Inferior parietal cortex (tissue), 1 donor: ENCODE results near the gene CCDC134.
A peak's percentile ranks its signal among the peaks of the same experiment; 100 is the strongest.

Experiments used
- DNase-seq: peaks from one replicate; pipeline ENCODE4 v3.0.0-alpha.2; 2016; ENCODE audit errors: extremely low spot score

Gene CCDC134

GRCh38 chr22:41782751-41783150 lies 17.7 kb upstream of the CCDC134 start:
- DNase-seq: no peak

DNA sequence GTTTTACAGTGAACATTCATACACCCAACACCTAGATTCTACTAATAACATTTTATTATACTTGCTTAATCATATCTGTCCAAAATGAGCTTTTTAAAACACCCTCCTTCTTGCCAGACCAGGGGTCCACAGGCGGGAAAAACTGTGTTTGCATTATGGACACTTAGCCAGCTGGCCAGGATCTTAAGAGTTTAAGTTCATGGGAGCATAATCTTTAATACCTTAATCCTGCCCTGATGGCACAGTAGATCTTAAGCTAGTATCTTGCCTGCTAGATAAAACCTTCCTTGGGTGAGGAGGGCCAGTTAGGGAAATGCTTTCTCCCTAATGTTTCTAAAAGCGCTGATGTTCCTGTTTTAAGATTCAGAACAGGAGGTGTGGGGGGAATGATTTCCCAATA lies 13.1 kb upstream of the CCDC134 start:
- DNase-seq: no peak

DNA sequence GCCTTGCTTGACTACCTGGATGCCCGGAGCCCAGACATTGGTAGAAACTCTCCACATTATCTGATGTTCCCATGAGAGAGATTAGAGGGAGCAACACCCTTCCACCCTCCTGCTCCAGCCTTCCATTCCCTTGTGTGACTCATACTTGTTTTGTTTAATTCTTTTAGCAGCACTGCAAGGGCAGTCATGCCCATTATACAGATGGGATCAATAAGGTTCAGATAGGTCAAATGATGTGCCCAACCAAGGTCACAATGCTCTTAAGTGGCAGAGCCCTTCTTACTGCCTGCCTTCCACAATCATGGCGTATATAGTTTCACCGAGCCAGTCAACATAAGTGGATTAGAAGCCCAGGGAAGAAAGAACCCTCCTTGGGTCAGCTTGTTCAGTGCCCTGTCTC lies 6.6 kb upstream of the CCDC134 start:
- DNase-seq: no peak

DNA sequence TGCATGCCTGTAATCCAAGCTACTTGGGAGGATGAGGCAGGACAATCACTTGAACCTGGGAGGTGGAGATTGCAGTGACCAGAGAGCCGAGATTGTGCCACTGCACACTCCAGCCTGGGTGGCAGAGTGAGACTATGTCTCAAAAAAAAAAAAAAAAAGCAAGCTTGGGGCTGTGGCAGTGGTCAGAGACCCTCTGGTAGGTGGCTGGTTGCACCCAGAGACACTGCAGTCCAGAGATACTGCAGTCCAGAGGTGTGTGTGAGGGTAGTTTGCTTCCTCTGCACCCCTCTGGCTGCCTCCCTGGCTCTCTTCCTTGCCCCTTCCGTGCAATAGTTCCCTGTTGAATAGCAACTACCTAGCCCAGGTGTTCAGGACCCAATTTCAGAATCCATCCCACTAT lies 1.7 kb upstream of the CCDC134 start:
- DNase-seq: no peak

- peak; percentile 27 for DNase-seq
Measured at GRCh38 chr22:41799486-41800347, 762 bp upstream of the CCDC134 start.

GRCh38 chr22:41801147-41801819 lies 804 bp downstream of the CCDC134 start:
- no peak for DNase-seq

DNA sequence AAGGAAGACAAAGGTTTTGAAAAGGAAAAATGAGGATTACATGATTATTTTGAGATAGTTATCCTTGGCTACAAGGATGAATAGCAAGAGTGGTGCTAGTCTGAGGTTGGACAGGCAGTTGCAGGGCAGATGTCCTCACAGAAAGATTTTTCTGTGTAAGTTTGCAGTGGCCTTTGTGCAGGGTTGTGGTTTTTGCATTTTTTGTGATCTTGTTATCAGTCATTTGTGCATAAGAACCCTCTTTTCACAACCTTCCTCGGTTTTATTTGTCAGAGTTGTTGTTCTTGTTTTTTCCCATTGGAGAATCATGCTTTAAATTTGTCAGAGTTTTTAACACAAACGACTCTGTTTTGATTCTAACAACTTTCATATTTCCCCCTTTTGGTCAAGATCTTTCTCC lies 1.4 kb downstream of the CCDC134 start:
- no peak for DNase-seq

DNA sequence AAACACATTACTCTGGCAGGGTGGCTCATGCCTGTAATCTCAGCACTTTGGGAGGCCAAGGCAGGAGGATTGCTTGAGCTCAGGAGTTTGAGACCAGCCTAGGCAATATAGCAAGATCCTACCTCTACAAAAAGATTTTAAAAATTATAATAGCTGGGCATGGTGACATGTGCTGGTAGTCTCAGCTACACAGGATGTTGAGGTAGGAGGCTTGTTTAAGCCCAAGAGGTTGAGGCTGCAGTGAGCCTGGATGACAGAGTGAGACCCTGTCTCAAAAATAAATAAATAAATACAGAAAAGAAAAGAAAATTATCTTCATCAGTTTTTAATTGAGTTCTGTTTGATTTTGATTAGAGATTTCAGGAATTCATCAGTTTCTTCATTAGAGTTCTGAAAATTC lies 5.2 kb downstream of the CCDC134 start:
- DNase-seq: no peak

DNA sequence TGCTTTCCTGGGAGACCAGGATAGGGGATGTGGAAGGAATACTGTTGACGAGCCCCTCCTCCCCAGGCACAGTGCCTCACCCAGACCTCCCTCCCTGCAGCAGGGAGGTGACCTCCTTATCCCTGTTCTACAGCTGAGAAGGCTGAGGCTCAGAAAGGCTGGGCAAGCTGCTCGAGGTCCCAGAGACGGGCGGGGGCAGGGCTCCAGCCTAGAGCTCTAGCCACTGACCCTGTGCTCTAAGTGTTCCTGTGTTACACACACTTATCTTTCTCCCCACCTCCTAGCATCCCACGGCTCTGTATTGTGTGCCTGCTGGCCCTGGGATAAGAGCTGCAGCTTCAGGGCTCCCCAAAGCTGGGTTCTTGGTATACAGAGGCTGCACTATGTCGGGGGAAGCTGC lies 7.9 kb downstream of the CCDC134 start:
- no peak for DNase-seq

DNA sequence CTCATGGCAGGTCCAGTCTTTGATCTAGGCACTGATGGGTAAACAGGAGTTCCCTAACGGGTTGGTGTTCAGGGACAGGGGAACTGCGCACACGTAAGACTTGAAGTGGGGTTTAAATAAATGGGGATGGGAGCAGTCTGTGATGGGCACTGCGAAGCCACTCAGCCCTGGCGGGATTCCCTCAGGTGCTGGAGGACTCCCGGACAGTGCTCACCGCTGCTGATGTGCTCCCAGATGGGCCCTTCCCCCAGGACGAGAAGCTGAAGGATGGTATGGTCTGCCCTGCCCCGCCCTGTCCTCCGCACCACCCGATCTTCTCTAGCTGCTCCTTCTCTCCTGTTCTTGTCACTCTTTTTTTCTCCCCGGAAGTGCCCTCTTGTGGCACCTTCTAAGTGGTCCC lies 9.5 kb downstream of the CCDC134 start:
- no peak for DNase-seq

DNA sequence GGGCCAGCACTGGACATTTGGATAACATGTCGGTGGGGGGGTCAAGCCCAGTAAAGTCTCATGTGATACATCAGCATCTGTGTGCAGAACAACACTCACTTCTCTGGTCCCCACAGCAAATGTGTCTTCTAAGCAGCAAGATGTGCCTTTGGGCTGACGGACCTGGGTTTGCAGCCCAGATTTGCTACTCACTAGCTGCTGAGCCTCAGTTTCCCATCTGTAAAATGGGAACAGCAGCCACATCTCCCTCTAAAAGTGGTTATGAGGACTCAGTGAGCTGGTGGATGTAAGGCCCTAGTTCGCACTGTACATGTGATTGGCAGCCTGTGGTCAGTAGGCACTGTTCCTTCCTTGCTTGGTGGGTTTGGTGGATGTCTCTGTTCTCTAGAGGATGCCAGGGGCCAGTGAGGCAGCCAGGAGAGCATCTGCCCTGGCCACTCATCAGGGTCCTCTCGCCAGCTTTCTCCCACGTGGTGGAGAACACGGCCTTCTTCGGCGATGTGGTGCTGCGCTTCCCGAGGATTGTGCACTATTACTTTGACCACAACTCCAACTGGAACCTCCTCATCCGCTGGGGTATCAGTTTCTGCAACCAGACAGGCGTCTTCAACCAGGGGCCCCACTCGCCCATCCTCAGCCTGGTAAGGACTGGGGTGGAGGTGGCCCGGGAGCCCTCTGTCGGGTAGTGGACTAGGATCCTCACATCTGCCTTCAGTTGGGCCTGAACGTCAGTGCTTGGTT lies 12.5 kb downstream of the CCDC134 start:
- no peak for DNase-seq

DNA sequence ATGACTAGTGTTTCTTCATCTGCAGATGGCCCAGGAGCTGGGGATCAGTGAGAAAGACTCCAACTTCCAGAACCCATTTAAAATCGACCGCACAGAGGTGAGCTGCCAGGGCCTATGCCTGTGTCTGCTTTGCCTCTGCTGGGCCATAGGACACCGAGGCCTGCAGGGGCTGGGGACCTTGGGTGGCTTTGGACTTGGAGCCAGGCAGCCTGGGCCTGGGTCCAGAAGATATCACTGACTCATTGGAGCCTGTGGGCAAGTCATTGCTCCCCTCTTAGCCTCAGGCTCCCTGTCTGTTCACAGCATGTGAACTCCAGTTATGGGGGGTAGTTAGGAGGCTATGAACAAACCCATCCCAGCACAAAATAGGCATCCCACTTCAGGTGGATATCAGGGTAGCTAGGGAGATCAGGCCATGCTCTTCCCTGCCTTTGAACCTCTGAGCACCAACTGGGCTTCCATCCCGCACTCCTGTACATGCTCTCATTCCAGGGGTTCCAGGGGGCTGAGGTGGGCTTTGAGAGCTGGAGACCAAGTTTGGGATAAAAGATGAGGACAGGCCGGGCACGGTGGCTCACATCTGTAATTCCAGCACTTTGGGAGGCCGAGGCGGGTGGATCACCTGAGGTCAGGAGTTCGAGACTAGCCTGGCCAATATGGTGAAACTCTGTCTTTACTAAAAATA lies 13.4 kb downstream of the CCDC134 start:
- no peak for DNase-seq

DNA sequence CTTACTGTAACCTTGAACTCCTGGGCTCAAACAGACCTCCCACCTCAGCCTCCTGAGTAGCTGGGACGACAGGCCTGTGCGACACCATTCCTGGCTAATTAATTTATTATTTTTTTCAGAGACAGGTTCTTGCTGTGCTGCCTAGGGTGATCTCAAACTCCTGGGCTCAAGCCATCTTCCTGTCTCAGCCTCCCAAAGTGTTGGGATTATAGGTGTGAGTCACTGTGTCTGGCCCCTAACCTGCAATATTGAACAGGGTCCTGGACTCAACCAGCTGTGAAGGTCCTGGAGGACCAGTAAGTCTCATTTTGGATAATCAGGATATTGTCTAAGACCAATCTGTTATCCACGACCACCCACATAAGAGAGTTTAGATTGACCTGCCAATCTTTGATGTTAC lies 15.2 kb downstream of the CCDC134 start:
- no peak for DNase-seq

GRCh38 chr22:41816241-41816640 lies 15.8 kb downstream of the CCDC134 start:
- DNase-seq: no peak

- no peak for DNase-seq
Measured at GRCh38 chr22:41816871-41817270, 16.4 kb downstream of the CCDC134 start.

- DNase-seq: no peak
Measured at GRCh38 chr22:41818011-41818410, 17.5 kb downstream of the CCDC134 start.

GRCh38 chr22:41818596-41818995 lies 18.1 kb downstream of the CCDC134 start:
- DNase-seq: no peak

DNA sequence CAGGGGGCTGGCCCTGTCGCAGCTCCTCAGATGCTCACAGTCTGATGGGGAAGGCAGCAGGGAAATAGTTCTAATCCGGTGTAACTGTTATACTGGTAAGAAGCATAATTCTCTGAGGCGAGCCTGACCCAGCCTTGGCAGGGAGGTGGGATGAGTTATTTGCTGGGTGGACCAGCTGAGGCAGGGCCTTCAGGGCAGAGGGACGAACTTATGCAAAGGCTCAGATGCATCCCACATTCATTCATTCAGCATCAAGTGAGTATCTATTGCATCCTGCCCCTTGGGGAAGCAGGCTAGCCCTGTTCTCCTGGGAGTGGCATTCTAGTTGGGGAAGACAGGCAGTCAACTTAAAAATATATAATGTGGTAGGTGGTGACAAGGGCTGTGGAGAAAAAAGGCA lies 18.8 kb downstream of the CCDC134 start:
- DNase-seq: no peak

- DNase-seq: no peak
Measured at GRCh38 chr22:41820447-41820846, 20.0 kb downstream of the CCDC134 start.

DNA sequence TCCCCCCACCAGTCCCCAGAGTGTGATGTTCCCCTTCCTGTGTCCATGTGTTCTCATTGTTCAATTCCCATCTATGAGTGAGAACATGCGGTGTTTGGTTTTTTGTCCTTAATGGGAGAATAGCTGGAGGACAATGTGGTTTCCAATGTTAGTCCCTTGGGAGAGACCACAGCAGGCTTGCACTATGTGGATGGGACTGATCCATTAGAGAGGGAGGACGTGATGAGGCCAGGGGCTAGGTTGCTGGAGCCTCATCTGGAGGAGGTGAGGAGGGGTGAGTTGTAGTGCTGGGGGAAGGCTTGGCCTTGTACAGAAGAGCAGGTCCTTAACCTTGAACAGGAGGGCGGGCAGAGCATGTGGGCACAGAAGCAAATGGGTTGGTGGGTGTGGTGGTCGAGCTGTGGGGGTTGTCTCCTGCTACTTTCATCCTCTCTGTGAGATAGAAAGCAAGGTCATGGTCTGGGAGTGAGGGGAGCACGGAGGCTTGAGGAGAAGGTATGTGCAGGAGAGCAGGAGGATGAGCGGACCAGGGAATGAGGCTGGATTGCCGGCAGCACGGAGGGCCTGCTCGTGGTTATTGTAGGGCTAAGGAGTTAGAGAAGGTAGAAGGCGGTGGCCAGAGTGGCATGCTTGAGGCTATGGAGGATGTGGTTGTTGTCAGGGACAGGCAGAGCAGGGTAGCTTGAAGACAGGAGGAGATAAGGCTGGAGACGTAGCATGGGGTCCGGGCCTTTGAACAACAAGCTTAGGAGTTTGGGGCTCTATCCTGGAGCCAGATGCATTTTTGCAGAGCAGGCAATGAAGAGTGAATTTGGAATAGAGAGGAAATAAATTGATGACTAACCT lies 21.2 kb downstream of the CCDC134 start:
- no peak for DNase-seq
